GM21447 (cell line): ENCODE results near the gene L1CAM.

Experiments used
- ATAC-seq: cut with Tn5 transposase; IDR thresholded peaks from one replicate; pipeline ENCODE4 v1.9.1; 2021; ENCODE audit not compliant: unreplicated experiment

The L1CAM gene

GRCh38 chrX:153885968-153886903 lies at the start of gene L1CAM:
Gene L1CAM (minus strand): TSS chrX:153886173. CDS start chrX:153875836, 10,337 bp downstream.
- no peak for ATAC-seq

- peak; percentile 10 for ATAC-seq
Measured at GRCh38 chrX:153935326-153935851, 49.4 kb upstream of the L1CAM start.

- ATAC-seq: peak; percentile 83
Measured at GRCh38 chrX:153934762-153935325, 48.9 kb upstream of the L1CAM start, which contains the start of gene NAA10. Gene NAA10 (minus strand): TSS chrX:153935037. CDS start chrX:153934904, 133 bp downstream.

- ATAC-seq: no peak
Measured at GRCh38 chrX:153934148-153934761, 48.3 kb upstream of the L1CAM start.

GRCh38 chrX:153933748-153934147 lies 47.8 kb upstream of the L1CAM start:
- ATAC-seq: no peak

GRCh38 chrX:153932220-153932915 lies 46.4 kb upstream of the L1CAM start:
- ATAC-seq: no peak

GRCh38 chrX:153931748-153932147 lies 45.8 kb upstream of the L1CAM start:
- no peak for ATAC-seq

- ATAC-seq: no peak
Measured at GRCh38 chrX:153931151-153931550, 45.2 kb upstream of the L1CAM start.

GRCh38 chrX:153930011-153930910 lies 44.3 kb upstream of the L1CAM start:
- no peak for ATAC-seq

GRCh38 chrX:153929576-153929975 lies 43.6 kb upstream of the L1CAM start:
- ATAC-seq: no peak

- no peak for ATAC-seq
Measured at GRCh38 chrX:153928846-153929245, 42.9 kb upstream of the L1CAM start.

GRCh38 chrX:153927922-153928760 lies 42.2 kb upstream of the L1CAM start:
- peak; percentile 62 for ATAC-seq

- no peak for ATAC-seq
Measured at GRCh38 chrX:153927672-153927921, 41.6 kb upstream of the L1CAM start.

- ATAC-seq: peak; percentile 38
Measured at GRCh38 chrX:153926858-153927671, 41.1 kb upstream of the L1CAM start.

GRCh38 chrX:153926552-153926857 lies 40.5 kb upstream of the L1CAM start:
- no peak for ATAC-seq

- ATAC-seq: no peak
Measured at GRCh38 chrX:153925739-153926551, 40.0 kb upstream of the L1CAM start, which contains the start of gene ARHGAP4. Gene ARHGAP4 (minus strand): TSS chrX:153926264. CDS start chrX:153926202, 62 bp downstream.

GRCh38 chrX:153925387-153925738 lies 39.4 kb upstream of the L1CAM start:
- ATAC-seq: no peak
